K562 (cell line): Measurements from ENCODE around the gene TACC3. TPM values are rescaled to one million over a fixed set of nuclear protein-coding genes. Genes with fewer than 3 reads are reported as not detected.

Experiments used
- ATAC-seq: fragments of 200-7000 bp; cut with Tn5 transposase; 3 replicates; pipeline ENCODE4 v1.9.1; 2020; ENCODE audit warnings: moderate library complexity
- BruUV-seq: library from RNA; stranded (reverse); fragments of 400-500 nt; replicated peaks from 2 replicates; lab custom pipeline; 2021; lab: Mats Ljungman, UMichigan
- CTCF ChIA-PET: fragments of 300-600 bp; formaldehyde crosslinking; extraction: SDS; loops from one replicate; lab custom pipeline; 2021; ENCODE audit warnings: low intra/inter-chr PET ratio; lab: Yijun Ruan, JAX
- POLR2A ChIA-PET: fragments of 300-600, 350-650 bp; sonication (Branson Sonifier 250); formaldehyde crosslinking; extraction: SDS; loops from one replicate; lab custom pipeline; 2021; ENCODE audit warnings: antibody characterized with exemption, inconsistent platforms; lab: Yijun Ruan, JAX
- DNase-seq, 4 experiments: peaks; one replicate each; pipeline versions ENCODE4 v3.0.0 to v3.0.0-alpha.2; 2011 to 2018; ENCODE audit warnings: low spot score in 3 of 4, mixed read lengths in 3 of 4; ENCODE audit errors: extremely low read depth in 1 of 4
- FAIRE-seq: peaks from 2 replicates; lab custom pipeline; 2011; peaks lifted over from hg19 to GRCh38; lab: Jason Lieb, UNC
- H2AFZ ChIP-seq: 2 replicates; pipeline ENCODE4 v1.6.0; 2011; ENCODE audit warnings: low read depth, low read length, control low read depth, inconsistent platforms
- H3K27ac ChIP-seq: fragments of 200-600 bp; 3 replicates; pipeline ENCODE4 v1.8.0; 2011; ENCODE audit warnings: low read depth, mild to moderate bottlenecking, control low read depth, inconsistent platforms, low read length, moderate library complexity, mixed read lengths; ENCODE audit errors: extremely low read depth
- H3K27me3 ChIP-seq, 2 experiments: fragments of 300-600 bp in 1 of 2; 2 replicates in 1 of 2; 3 replicates in 1 of 2; pipeline versions ENCODE4 v1.6.0 to v1.8.0; 2011; ENCODE audit warnings: inconsistent platforms in 2 of 2, low read length in 2 of 2, mild to moderate bottlenecking in 1 of 2, mixed read lengths in 1 of 2, moderate library complexity in 1 of 2; ENCODE audit not compliant: control insufficient read depth in 2 of 2, insufficient read depth in 2 of 2
- H3K36me3 ChIP-seq: fragments of 300-600 bp; 3 replicates; pipeline ENCODE4 v1.8.0; 2011; ENCODE audit warnings: mild to moderate bottlenecking, low read length, inconsistent platforms; ENCODE audit not compliant: control insufficient read depth, insufficient read depth
- H3K4me1 ChIP-seq, 2 experiments: fragments of 200-600 bp in 1 of 2; replicated peaks in 1 of 2; 2 replicates in 1 of 2; 3 replicates in 1 of 2; pipeline versions ENCODE4 v1.5.1 to v1.8.0; 2011; ENCODE audit warnings: inconsistent platforms in 2 of 2, low read length in 2 of 2, mild to moderate bottlenecking in 1 of 2, mixed read lengths in 1 of 2, moderate library complexity in 1 of 2; ENCODE audit not compliant: control insufficient read depth in 2 of 2, insufficient read depth in 2 of 2
- H3K4me2 ChIP-seq: 2 replicates; pipeline ENCODE4 v1.6.1; 2011; ENCODE audit warnings: low read length, control low read depth, inconsistent platforms, mixed read lengths; ENCODE audit not compliant: insufficient read depth
- H3K4me3 ChIP-seq: fragments of 200-600 bp; sonication (generic), shearing (Covaris generic); 2 replicates; pipeline ENCODE4 v1.5.1; 2016; ENCODE audit warnings: control low read depth, inconsistent platforms
- H3K79me2 ChIP-seq: fragments of 200-600 bp; 3 replicates; pipeline ENCODE4 v1.8.0; 2011; ENCODE audit warnings: low read length, inconsistent platforms; ENCODE audit not compliant: control insufficient read depth, insufficient read depth
- H3K9ac ChIP-seq, 2 experiments: 2 replicates each; pipeline versions ENCODE4 v1.6.0 to v1.6.1; 2011; ENCODE audit warnings: low read depth in 2 of 2, low read length in 2 of 2, control low read depth in 1 of 2, inconsistent platforms in 1 of 2, mild to moderate bottlenecking in 1 of 2, mixed read lengths in 1 of 2; ENCODE audit not compliant: insufficient read depth in 1 of 2
- H3K9me1 ChIP-seq: one replicate; pipeline ENCODE4 v1.6.0; 2011; ENCODE audit warnings: inconsistent platforms, mild to moderate bottlenecking, low read length, moderate library complexity; ENCODE audit not compliant: control insufficient read depth, insufficient read depth
- H3K9me3 ChIP-seq: replicated peaks from 2 replicates; pipeline ENCODE4 v1.5.1; 2011; ENCODE audit warnings: low read depth, low read length, inconsistent platforms; ENCODE audit not compliant: control insufficient read depth, insufficient read depth
- H4K20me1 ChIP-seq: replicated peaks from 2 replicates; pipeline ENCODE4 v1.6.1; 2011; ENCODE audit warnings: low read length, inconsistent platforms, mixed read lengths; ENCODE audit not compliant: control insufficient read depth, insufficient read depth
- HSF4 ChIP-seq: fragments of 250-450 bp; sonication (Bioruptor Pico); IDR thresholded peaks from 2 replicates; pipeline ENCODE4 v2.1.2; 2022; ENCODE audit warnings: mild to moderate bottlenecking, moderate library complexity, borderline replicate concordance
- KDM5B ChIP-seq: fragments of 200-600 bp; sonication (generic); IDR thresholded peaks from 2 replicates; pipeline ENCODE4 v1.6.1; 2012; ENCODE audit warnings: low read depth, mild to moderate bottlenecking, moderate library complexity, low read length, control low read depth, inconsistent platforms; ENCODE audit not compliant: insufficient replicate concordance
- MTF1 ChIP-seq: fragments of 250-450 bp; sonication (Bioruptor Pico); IDR thresholded peaks from 2 replicates; pipeline ENCODE4 v1.9.0; 2021; ENCODE audit warnings: moderate library complexity, mild to moderate bottlenecking, inconsistent platforms, borderline replicate concordance
- NCOR1 ChIP-seq: fragments of 450-650 bp; IDR thresholded peaks from 2 replicates; pipeline ENCODE4 v1.6.1; 2016; ENCODE audit warnings: mild to moderate bottlenecking, moderate library complexity
- NFE2L1 ChIP-seq: fragments of 450-650 bp; IDR thresholded peaks from 2 replicates; pipeline ENCODE4 v1.6.1; 2016; ENCODE audit warnings: missing genetic modification characterization, low read depth, mild to moderate bottlenecking, missing compliant biosample characterization, moderate library complexity, borderline replicate concordance
- PHTF2 ChIP-seq: fragments of 250-450 bp; sonication (Bioruptor Pico); IDR thresholded peaks from 2 replicates; pipeline ENCODE4 v1.5.0; 2021; ENCODE audit warnings: mild to moderate bottlenecking
- POU5F1 ChIP-seq: fragments of 150-350 bp; IDR thresholded peaks from 2 replicates; pipeline ENCODE4 v1.6.1; 2014; ENCODE audit warnings: borderline replicate concordance, low read length, low read depth, mild to moderate bottlenecking; ENCODE audit not compliant: partially characterized antibody
- RFX7 ChIP-seq: fragments of 250-450 bp; sonication (Bioruptor Pico); IDR thresholded peaks from 2 replicates; pipeline ENCODE4 v1.5.1; 2021; ENCODE audit warnings: mild to moderate bottlenecking
- SMAD2 ChIP-seq: fragments of 150-350 bp; IDR thresholded peaks from 2 replicates; pipeline ENCODE4 v1.6.1; 2014; ENCODE audit warnings: low read depth, mild to moderate bottlenecking, low read length
- SPI1 ChIP-seq: IDR thresholded peaks from 2 replicates; pipeline ENCODE4 v1.6.1; 2011; ENCODE audit warnings: low read depth, low read length, control low read depth, borderline replicate concordance
- TAL1 ChIP-seq: fragments of 450-650 bp; IDR thresholded peaks from 2 replicates; pipeline ENCODE4 v1.6.1; 2016; ENCODE audit warnings: mild to moderate bottlenecking
- ZNF408 ChIP-seq: fragments of 250-450 bp; sonication (Bioruptor Pico); IDR thresholded peaks from 2 replicates; pipeline ENCODE4 v1.4.0; 2020; ENCODE audit warnings: low read depth, mild to moderate bottlenecking, moderate library complexity
- ZNF445 ChIP-seq: fragments of 250-450 bp; sonication (Bioruptor Pico); IDR thresholded peaks from 2 replicates; pipeline ENCODE4 v1.4.0; 2020; ENCODE audit warnings: low read depth, mild to moderate bottlenecking, moderate library complexity
- WGBS: fragments of 100-300 bp; shearing (Covaris generic); methylation state at CpG from one replicate; pipeline ENCODE4 v1.1.6; 2016; ENCODE audit warnings: low coverage, mixed read lengths; ENCODE audit not compliant: insufficient coverage; ENCODE audit errors: missing lambda C conversion rate; 5-methylcytosine and 5-hydroxymethylcytosine counted together
- in situ Hi-C: fragments of 300-500 bp; cut with MboI; formaldehyde crosslinking; loops from 4 replicates; pipeline ENCODE4 v1.15.0; 2018; ENCODE audit warnings: inconsistent platforms, mixed read lengths
- intact Hi-C: fragments of 100-400 bp; cut with micrococcal nuclease; formaldehyde crosslinking; loops from 2 replicates; pipeline ENCODE4 v1.14.2; 2022
- polyA plus RNA-seq, 8 experiments: library from polyadenylated mRNA; depleted of rRNA in 4 of 8; stranded (reverse) in 5 of 8; unstranded in 3 of 8; fragments of >200 nt; fragmentation: Nextera tagmentation in 2 of 8; fragmentation: Illumina TruSeq in 1 of 8; extraction: Ambion mirVana in 2 of 8; extraction: Trizol in 1 of 8; gene quantifications; 2 replicates each; pipeline versions ENCODE4 v1.2.1 to v1.2.3, GENCODE V29; 2011 to 2014; ENCODE audit warnings: inconsistent platforms in 1 of 8, missing spikeins in 1 of 8
- total RNA-seq, 7 experiments: library from RNA; depleted of rRNA in 6 of 7; stranded (reverse); fragments of >200 nt in 6 of 7; fragmentation: Illumina TruSeq in 2 of 7; extraction: Trizol in 2 of 7; gene quantifications; 2 replicates each; pipeline versions ENCODE4 v1.2.1 to v1.2.3, GENCODE V29; 2011 to 2021; ENCODE audit warnings: low replicate concordance in 1 of 7
- TF ChIP-seq, protein P1 (sequence below): sonication (generic); formaldehyde crosslinking; IDR thresholded peaks from 2 replicates; pipeline ENCODE4 v1.8.1; 2023; ENCODE audit warnings: mild to moderate bottlenecking, missing genetic modification reagents
- TF ChIP-seq, protein P2 (sequence below), 2 experiments: fragments of 200-800 bp in 1 of 2; sonication (Bioruptor generic) in 1 of 2; sonication (generic) in 1 of 2; formaldehyde crosslinking in 1 of 2; IDR thresholded peaks in 1 of 2; conservative IDR thresholded peaks in 1 of 2; 2 replicates each; pipeline versions ENCODE4 v1.5.0 to v1.6.1; 2016 to 2020; ENCODE audit warnings: missing compliant biosample characterization in 1 of 2, missing genetic modification characterization in 1 of 2, missing genetic modification reagents in 1 of 2
- TF ChIP-seq, protein P3 (sequence below): fragments of 450-650 bp; IDR thresholded peaks from 2 replicates; pipeline ENCODE4 v1.6.1; 2017; ENCODE audit warnings: mild to moderate bottlenecking, moderate library complexity

The TACC3 gene
- total and polyA plus RNA-seq, 9 of the 15 experiments (the other 6 are each of a cell fraction or from before 2014, with no cell fraction given) = 1.9 to 122 (median 55.6) TPM

DNA sequence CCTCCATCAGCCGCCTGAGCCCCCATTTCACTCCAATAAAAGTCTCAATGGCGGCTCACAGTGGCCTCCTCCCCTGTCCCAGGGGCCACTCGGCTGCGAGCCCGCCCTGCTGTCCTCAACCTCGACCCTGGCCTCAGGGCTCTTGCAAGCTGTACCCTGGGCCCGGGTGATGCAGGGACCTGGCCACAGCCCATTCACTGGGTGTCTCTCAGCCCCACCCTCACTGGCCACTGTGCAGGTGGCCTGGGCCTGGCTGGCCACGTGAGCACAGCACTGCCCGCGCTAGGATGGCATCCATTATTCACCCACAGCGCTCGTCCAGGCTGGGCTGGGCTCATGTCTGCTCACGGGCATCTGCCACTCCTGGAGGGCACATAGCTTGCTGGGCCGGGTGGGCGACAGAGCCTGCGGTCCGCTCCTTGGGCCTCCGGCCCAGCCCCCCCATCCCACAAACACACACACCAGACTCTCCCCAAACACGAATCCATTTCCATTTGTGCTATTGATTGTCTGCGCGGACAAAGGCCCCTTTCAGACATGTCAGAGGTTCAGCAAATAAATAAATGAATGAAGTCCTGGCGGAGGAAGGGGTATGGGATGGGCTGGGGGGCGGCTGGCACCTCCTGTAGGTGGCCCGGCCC lies 55.3 kb downstream of the TACC3 start:
- in situ Hi-C loops = no loop called here
- intact Hi-C loops = no loop called here
- Histone ChIP-seq H3K27me3 (no peaks in the 10 kb centered on the region), H3K27ac (no peak overlapping the region), H3K9me1 (no peaks in the 10 kb centered on the region), H4K20me1 (no peaks in the 10 kb centered on the region), H3K36me3 (no peaks in the 10 kb centered on the region), H3K79me2 (no peaks in the 10 kb centered on the region), H3K4me3 (no peak overlapping the region), H3K9ac (peak overlapping the region in 1 of 2 experiments; percentile 58; a peak in 2 of 4 replicates), H3K4me1 (peaks cover 0 to 85% of the 10 kb centered on the region in 2 experiments; a peak in 4 of 5 replicates), H2AFZ (no peak overlapping the region), H3K4me2 (no peak overlapping the region), H3K9me3 (no peaks in the 10 kb centered on the region)
- POLR2A ChIA-PET = interaction anchor here (1.0 kb wide), 1 partner anchor 13 kb away, joined by 3 read pairs; no protein-coding TSS in a partner anchor
- no peak for DNase-seq
- 55% methylated on average over 18 of the region's 24 CpGs for WGBS
- FAIRE-seq = no peak
- no TSS peak for BruUV-seq
- CTCF ChIA-PET = no interaction called here
- ATAC-seq = no peak
- no peak for TF ChIP-seq ZNF408 (CRISPR knock-in tag)
- no peak for TF ChIP-seq HSF4 (CRISPR knock-in tag)
- no peak for TF ChIP-seq ZNF445 (CRISPR knock-in tag)
- no peak for TF ChIP-seq NFE2L1 (tag)
- TF ChIP-seq KDM5B = no peak
- TF ChIP-seq, protein P1, sequence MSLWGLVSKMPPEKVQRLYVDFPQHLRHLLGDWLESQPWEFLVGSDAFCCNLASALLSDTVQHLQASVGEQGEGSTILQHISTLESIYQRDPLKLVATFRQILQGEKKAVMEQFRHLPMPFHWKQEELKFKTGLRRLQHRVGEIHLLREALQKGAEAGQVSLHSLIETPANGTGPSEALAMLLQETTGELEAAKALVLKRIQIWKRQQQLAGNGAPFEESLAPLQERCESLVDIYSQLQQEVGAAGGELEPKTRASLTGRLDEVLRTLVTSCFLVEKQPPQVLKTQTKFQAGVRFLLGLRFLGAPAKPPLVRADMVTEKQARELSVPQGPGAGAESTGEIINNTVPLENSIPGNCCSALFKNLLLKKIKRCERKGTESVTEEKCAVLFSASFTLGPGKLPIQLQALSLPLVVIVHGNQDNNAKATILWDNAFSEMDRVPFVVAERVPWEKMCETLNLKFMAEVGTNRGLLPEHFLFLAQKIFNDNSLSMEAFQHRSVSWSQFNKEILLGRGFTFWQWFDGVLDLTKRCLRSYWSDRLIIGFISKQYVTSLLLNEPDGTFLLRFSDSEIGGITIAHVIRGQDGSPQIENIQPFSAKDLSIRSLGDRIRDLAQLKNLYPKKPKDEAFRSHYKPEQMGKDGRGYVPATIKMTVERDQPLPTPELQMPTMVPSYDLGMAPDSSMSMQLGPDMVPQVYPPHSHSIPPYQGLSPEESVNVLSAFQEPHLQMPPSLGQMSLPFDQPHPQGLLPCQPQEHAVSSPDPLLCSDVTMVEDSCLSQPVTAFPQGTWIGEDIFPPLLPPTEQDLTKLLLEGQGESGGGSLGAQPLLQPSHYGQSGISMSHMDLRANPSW (CRISPR knock-in tag) = no peak
- no peak for TF ChIP-seq SPI1
- TF ChIP-seq, protein P2, sequence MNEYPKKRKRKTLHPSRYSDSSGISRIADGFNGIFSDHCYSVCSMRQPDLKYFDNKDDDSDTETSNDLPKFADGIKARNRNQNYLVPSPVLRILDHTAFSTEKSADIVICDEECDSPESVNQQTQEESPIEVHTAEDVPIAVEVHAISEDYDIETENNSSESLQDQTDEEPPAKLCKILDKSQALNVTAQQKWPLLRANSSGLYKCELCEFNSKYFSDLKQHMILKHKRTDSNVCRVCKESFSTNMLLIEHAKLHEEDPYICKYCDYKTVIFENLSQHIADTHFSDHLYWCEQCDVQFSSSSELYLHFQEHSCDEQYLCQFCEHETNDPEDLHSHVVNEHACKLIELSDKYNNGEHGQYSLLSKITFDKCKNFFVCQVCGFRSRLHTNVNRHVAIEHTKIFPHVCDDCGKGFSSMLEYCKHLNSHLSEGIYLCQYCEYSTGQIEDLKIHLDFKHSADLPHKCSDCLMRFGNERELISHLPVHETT (CRISPR knock-in tag; conservative IDR thresholded peaks at IDR 0.05 in 1 of 2, IDR thresholded peaks at IDR 0.05 in 1 of 2) = no peak
- TF ChIP-seq MTF1 = no peak
- TF ChIP-seq POU5F1 = no peak
- no peak for TF ChIP-seq NCOR1
- no peak for TF ChIP-seq SMAD2
- TF ChIP-seq RFX7 (CRISPR knock-in tag) = no peak
- TF ChIP-seq, protein P3, sequence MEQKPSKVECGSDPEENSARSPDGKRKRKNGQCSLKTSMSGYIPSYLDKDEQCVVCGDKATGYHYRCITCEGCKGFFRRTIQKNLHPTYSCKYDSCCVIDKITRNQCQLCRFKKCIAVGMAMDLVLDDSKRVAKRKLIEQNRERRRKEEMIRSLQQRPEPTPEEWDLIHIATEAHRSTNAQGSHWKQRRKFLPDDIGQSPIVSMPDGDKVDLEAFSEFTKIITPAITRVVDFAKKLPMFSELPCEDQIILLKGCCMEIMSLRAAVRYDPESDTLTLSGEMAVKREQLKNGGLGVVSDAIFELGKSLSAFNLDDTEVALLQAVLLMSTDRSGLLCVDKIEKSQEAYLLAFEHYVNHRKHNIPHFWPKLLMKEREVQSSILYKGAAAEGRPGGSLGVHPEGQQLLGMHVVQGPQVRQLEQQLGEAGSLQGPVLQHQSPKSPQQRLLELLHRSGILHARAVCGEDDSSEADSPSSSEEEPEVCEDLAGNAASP = no peak
- TF ChIP-seq PHTF2 = no peak
- TF ChIP-seq TAL1 = no peak
